HepG2 (cell line): Measurements from ENCODE around the gene CIT. TPM values are rescaled to one million over a fixed set of nuclear protein-coding genes. Genes with fewer than 3 reads are reported as not detected.

Experiments used
- ARID5B ChIP-seq: IDR thresholded peaks from 2 replicates; pipeline ENCODE4 v1.4.0; 2020; ENCODE audit warnings: mild to moderate bottlenecking, missing genetic modification reagents
- CCDC6 ChIP-seq: sonication (generic); formaldehyde crosslinking; IDR thresholded peaks from 2 replicates; pipeline ENCODE4 v1.8.1; 2022; ENCODE audit warnings: mild to moderate bottlenecking, missing genetic modification reagents, moderate library complexity
- HMGXB4 ChIP-seq, 2 experiments: sonication (generic) in 1 of 2; formaldehyde crosslinking in 1 of 2; IDR thresholded peaks; 2 replicates each; pipeline versions ENCODE4 v1.4.0 to v1.6.1; 2018 to 2020; ENCODE audit warnings: missing genetic modification reagents in 2 of 2, borderline replicate concordance in 1 of 2, low read depth in 1 of 2, mild to moderate bottlenecking in 1 of 2, missing biosample characterization in 1 of 2
- PHF20 ChIP-seq: sonication (generic); formaldehyde crosslinking; IDR thresholded peaks from 2 replicates; pipeline ENCODE4 v1.5.0; 2020; ENCODE audit warnings: mild to moderate bottlenecking, missing genetic modification reagents
- SNAPC4 ChIP-seq: sonication (generic); formaldehyde crosslinking; IDR thresholded peaks from 2 replicates; pipeline ENCODE4 v1.4.0; 2020; ENCODE audit warnings: mild to moderate bottlenecking, missing genetic modification reagents
- SOX6 ChIP-seq, 2 experiments: fragments of 450-650 bp in 1 of 2; sonication (generic) in 1 of 2; formaldehyde crosslinking in 1 of 2; IDR thresholded peaks; 2 replicates each; pipeline versions ENCODE4 v1.4.0 to v1.6.1; 2017 to 2020; ENCODE audit warnings: antibody characterized with exemption in 1 of 2, mild to moderate bottlenecking in 1 of 2, missing genetic modification reagents in 1 of 2
- TEAD3 ChIP-seq: optimal IDR thresholded peaks from 2 replicates; pipeline ENCODE3; 2016; ENCODE audit warnings: borderline replicate concordance
- TFDP1 ChIP-seq: IDR thresholded peaks from 2 replicates; pipeline ENCODE4 v1.6.1; 2016; ENCODE audit warnings: missing compliant biosample characterization, missing genetic modification reagents, borderline replicate concordance
- ZNF10 ChIP-seq: sonication (generic); formaldehyde crosslinking; IDR thresholded peaks from 2 replicates; pipeline ENCODE4 v1.4.0; 2020; ENCODE audit warnings: mild to moderate bottlenecking, low read depth, missing genetic modification reagents, borderline replicate concordance
- ZNF329 ChIP-seq: sonication (generic); formaldehyde crosslinking; IDR thresholded peaks from 2 replicates; pipeline ENCODE4 v1.9.0; 2021; ENCODE audit warnings: low read depth, mild to moderate bottlenecking, missing genetic modification reagents
- ZNF430 ChIP-seq: sonication (generic); formaldehyde crosslinking; IDR thresholded peaks from 2 replicates; pipeline ENCODE4 v1.9.0; 2021; ENCODE audit warnings: mild to moderate bottlenecking, missing genetic modification reagents
- ZNF512 ChIP-seq: sonication (generic); formaldehyde crosslinking; IDR thresholded peaks from 2 replicates; pipeline ENCODE4 v1.4.0; 2020; ENCODE audit warnings: mild to moderate bottlenecking, missing genetic modification reagents
- ZNF678 ChIP-seq: sonication (generic); formaldehyde crosslinking; IDR thresholded peaks from 2 replicates; pipeline ENCODE4 v1.4.0; 2020; ENCODE audit warnings: mild to moderate bottlenecking, missing genetic modification reagents
- ZNF713 ChIP-seq: sonication (generic); formaldehyde crosslinking; IDR thresholded peaks from 2 replicates; pipeline ENCODE4 v1.4.0; 2020; ENCODE audit warnings: mild to moderate bottlenecking, missing genetic modification reagents
- polyA plus RNA-seq, 8 experiments: library from polyadenylated mRNA; depleted of rRNA in 3 of 8; stranded (reverse) in 7 of 8; unstranded in 1 of 8; fragments of >200 nt; fragmentation: Illumina TruSeq in 4 of 8; extraction: Trizol in 4 of 8; gene quantifications; 2 replicates each; pipeline versions ENCODE4 v1.2.1 to v1.2.3, GENCODE V29; 2011 to 2016; ENCODE audit warnings: low read depth in 4 of 8, missing spikeins in 1 of 8, mixed read lengths in 1 of 8; ENCODE audit not compliant: insufficient read depth in 1 of 8
- total RNA-seq, 5 experiments: library from RNA; depleted of rRNA; stranded (reverse); fragments of >200 nt; fragmentation: Illumina TruSeq; extraction: Trizol; gene quantifications; 2 replicates each; pipeline ENCODE4 v1.2.3, GENCODE V29; 2016; ENCODE audit warnings: low read depth in 1 of 5

The CIT gene
- total and polyA plus RNA-seq, 2 of the 13 experiments (the other 11 are each of a cell fraction or from before 2014, with no cell fraction given) = 7.7 to 11.7 TPM

- peak; percentile 63 for TF ChIP-seq TEAD3
- no peak for TF ChIP-seq ZNF713 (CRISPR knock-in tag)
- peak; percentile 84 for TF ChIP-seq CCDC6 (CRISPR knock-in tag)
- TF ChIP-seq ZNF678 (CRISPR knock-in tag) = no peak
- TF ChIP-seq HMGXB4 (CRISPR knock-in tag; IDR thresholded peaks at IDR 0.05; ENCODE audit: borderline replicate concordance in 1 of 2, low read depth in 1 of 2) = peak; percentile 63 to 81; a peak in 3 of 4 replicates
- TF ChIP-seq ARID5B (CRISPR knock-in tag) = peak; percentile 62
- no peak for TF ChIP-seq SNAPC4 (CRISPR knock-in tag)
- TF ChIP-seq PHF20 (CRISPR knock-in tag) = peak; percentile 95
- no peak for TF ChIP-seq ZNF10 (CRISPR knock-in tag)
- TF ChIP-seq ZNF512 (CRISPR knock-in tag) = peak; percentile 37; the same call in 1 of the 2 replicates
- no peak for TF ChIP-seq SOX6 (IDR thresholded peaks at IDR 0.05)
- TF ChIP-seq SOX6 (CRISPR knock-in tag; IDR thresholded peaks at IDR 0.05) = peak; percentile 68
- peak; percentile 61 for TF ChIP-seq ZNF430 (CRISPR knock-in tag)
- TF ChIP-seq ZNF329 (CRISPR knock-in tag) = no peak
- peak; percentile 91 for TF ChIP-seq TFDP1
These were observed 209.4 kb downstream of the CIT start, which contains the start of gene PRKAB1 (continued) for GRCh38 chr12:119667577-119668323.
